NCI-H1092 (cell line): ENCODE data around the gene CD84.
"Not testable (repeated sequence)": the region's sequence is repeated elsewhere in the genome, so short reads cannot be mapped to it uniquely, and the experiment has no call there.

Experiments used
- DNase-seq: peaks from one replicate; lab custom pipeline; 2025; lab: John Stamatoyannopoulos, UW

Gene CD84

DNA sequence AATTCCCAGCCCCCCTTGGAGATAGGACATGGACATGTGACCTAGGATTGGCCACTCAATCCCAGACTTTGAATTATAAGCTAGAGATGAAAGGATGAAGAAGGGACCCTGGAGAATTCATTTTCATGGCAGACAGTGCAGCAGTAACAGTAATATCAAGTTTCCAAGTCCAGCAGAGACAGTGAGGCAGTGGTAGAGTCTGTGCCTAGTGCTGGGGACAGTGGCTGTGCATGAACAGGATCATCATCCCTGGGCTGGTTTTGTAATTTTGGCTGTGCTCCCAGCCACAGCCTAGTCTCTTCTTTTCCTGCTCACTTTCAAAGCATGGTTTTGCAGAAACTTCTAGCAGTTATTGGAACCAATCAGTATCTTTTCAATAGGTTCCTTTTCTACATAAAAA, 29.6 kb upstream of the CD84 start:
- DNase-seq: no peak

DNA sequence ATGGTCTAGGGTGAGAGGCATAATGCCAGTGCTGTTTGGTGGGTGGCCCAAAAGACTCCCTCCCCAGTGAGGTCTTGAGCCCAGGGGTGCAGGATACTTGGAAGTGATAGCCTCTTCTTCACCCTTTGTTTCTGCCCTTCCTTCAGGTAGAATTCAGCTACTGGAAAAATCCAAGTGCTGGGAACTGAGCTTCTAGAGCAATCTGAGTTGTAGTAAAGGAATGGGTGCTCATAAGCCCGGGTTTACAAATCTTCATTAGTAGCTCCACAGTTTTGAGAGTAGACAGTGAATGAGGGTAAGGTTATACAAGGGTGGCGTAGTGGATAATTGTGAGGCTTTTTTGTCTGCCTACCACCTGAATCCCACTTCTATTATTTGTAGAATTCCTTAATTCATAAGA, 29.2 kb upstream of the CD84 start:
- DNase-seq: no peak

DNA sequence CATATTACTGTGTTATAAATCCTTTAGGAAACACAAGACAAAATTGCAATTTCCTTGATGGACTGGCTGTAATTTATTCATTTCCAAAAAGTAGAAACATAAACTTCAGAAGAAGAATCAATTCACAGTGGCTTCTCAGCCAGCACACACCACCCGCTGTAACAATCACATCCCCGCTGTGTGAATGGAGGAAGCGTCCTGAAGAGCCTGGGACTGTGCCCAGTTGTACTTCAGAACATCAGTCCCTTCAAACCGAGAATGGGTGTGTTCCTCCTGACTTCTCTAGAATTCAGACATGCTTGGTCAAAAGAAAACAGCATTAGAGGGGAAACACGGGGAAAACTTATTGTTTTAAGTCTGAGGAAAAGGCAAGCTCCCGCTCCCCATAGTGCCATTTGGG, 28.8 kb upstream of the CD84 start:
- no peak for DNase-seq

DNA sequence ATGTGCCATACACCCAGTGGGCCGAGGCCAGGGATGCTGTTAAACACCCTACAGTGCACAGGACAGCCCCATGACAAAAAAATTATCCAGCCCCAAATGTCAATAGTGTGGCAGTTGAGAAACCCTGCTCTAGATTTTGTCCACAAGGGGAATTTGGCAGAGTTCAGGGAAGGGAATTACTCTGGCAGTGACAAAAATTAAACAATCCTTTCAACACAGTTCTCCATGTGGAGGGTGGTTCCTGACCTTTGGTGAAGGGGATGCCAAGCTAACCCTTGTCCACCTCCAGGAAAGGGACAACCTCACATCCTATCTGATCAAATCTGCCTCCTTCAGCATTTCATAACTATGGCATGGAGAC, 28.4 kb upstream of the CD84 start:
- no peak for DNase-seq

DNA sequence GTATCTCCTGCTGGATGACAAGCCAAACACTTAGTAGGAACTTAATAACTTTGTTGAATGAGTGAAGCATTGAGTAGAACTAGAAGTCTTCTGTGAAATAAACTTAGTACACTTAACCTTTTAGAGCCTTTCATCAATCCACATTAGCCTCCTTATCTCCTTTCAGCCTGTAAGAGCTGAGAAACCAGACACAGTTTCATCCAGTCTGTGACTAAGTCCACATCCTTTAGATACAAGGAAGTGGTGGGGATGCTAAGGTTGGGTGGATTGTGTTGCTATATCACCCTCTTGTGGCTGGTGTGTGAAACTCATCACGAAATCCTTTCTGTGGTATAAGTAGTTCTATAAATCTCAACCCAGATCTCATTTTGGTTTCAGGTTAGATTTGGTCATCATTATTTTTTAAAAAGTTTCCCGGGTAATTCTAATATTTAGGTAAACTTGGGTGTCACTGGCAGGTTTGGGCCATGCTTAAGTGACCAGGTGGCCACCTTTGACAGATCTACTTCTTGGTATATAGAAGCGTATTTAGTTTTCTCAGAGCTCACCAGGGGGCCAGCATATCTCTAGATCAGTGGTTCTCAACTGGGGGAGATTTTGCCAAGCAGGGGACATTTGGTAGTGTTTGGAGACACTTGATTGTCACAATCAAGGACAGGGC, 27.8 kb upstream of the CD84 start:
- DNase-seq: peak; percentile 31

DNA sequence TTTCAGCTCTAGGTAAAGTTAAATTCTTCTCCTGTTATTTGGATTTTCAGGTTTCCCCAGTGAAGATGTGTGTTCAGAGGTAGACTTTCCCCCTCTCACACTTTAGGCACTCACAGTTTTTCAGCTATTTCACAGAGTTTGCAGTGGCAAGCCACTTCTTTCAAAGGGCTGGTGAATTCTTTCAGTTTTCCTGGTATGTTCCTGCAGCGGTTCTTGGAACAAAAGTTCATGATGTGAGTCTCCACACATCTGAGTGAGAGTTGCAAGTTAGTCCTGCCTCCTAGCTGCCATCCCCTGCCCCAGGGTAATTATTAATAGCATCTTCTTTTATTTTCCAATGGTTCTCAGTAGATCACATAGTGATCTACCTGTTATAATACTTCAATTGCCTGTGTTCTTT, 27.3 kb upstream of the CD84 start:
- DNase-seq: no peak

DNA sequence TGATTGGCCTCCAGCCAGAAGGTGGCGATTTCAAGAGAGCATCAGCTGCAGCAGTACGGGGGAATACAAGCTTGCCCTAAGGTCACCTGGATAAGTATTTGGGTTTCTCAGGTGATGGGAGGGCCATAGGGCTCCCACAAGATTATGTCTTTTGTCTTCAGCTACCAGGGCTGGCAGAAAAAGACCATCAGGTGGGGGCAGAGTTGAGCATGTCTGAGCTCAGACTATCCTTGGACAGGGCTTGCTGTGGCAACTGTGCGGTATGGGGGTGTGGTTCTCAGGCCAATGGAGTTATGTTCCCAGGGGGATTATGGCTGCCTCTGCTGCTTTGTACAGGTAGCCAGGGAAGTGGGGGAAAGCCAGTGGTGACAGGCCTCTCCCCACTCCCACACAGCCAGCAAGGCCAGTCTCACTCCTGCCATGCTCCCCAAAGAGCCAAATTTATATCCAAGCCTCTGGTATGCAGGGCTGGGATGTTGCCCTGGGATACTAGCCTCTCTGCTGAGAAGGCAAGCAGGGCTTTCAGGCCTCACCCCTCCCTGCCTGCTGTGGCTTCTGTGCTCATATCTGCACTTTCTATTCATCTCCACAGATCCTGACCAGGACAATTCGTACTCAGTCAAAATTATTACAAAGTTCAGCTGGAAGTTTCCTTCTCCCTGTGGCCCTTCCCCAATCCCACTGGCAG, 26.6 kb upstream of the CD84 start:
- no peak for DNase-seq

DNA sequence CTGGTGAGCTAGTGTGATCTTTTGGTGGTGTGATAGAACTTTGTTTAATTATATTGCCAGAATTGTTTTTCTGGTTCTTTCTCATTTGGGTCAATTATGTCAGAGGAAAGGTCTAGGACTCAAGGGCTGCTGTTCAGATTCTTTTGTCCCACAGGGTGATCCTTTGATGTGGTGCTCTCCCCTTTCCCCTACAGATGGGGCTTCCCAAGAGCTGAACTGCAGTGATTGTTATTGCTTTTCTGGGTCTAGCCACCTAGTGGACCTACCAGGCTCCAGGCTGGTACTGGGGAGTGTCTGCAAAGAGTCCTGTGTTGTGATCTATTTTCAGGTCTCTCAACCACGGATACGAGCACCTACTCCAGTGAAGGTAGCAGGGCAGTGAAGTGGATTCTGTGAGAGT, 25.9 kb upstream of the CD84 start:
- DNase-seq: no peak

DNA sequence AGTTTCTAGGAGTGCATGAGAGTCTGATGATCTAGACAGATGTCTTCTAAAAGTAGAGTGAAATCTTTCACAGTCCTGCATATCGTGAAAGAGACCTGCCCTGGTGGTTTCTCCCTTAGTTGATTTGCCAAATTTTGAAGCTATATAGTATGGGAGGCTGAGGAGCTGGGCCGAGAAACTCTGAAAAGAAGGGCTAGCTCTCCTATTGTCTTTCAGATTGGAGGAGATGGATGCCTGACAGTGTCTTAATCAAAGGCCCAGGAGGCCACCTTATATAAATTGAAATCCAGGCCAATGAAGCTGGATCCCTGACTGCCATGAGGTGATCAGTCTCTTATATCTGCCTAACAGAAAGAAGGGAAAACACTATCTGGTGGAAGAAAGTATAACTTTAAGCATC, 18.4 kb upstream of the CD84 start:
- DNase-seq: no peak

DNA sequence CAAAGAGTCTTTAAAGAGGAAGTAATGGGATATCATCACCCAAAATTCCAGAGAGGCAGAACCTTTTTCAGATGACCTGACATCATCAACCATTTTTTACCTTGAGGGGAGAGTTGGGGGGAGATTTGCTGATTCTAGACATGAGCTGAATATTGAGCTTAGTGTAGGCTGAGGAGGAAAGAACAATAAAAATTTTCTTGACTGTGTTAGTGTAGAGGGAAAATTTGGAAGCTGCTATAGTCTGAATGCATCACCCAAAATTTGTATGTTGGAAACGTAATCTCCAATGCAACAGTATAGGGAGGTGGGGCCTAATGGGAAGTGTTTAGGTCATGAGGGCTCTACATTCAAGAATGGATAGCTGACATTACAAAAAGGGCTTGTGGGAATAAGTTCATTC, 17.8 kb upstream of the CD84 start:
- DNase-seq: no peak

DNA sequence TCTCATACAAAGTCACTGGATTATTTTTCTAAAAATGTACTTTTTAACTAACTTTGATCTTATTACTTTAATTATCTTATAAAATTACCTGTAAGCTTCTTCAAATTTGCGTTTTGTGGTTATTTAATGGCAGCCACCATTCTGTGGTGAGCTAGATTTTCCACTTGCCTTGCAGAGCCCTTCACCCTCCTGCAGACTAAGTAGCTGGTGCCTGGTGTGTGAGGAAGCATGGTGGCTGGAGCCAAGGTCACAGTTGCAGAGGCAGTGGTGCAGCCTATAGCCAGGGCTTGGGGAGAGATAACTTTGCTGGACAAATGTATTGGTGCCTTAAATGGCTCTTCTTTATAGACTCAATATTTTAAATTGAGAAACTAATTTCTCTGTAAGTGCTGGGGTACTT, 11.2 kb upstream of the CD84 start:
- DNase-seq: no peak

DNA sequence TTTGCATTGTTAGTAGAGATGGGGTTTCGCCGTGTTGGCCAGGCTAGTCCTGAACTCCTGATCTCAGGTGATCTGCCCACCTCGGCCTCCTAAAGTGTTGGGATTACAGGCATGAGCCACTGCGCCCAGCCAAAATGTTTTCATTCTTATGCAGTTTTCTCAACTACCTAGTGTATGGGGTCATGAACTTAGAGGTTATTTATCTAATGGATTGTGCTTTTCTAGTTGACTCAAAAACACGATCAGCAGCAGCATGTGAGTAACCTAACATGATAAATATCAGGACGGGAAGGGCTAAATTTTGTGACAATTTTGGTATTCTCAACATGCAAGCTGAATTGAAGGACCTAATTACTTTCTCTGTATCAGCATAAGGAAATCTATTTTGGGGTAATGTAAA, 9.2 kb upstream of the CD84 start:
- no peak for DNase-seq

DNA sequence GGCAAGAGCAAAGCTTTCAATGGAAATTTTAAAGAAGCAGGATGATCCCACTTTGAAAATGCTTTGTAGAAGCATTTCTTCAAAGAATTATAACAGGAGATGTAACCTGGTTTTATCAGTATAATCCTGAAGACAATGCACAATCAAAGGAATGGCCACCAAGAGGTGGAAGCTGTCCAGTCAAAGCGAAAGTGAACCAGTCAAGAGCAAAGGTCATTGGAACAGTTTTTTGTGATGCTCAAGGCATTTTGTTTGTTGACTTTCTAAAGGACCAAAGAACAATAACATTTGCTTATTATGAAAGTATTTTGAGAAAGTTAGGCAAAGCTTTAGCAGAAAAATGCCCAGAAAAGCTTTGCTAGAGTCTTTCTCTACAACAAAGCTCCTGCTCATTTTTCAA, 5.5 kb upstream of the CD84 start:
- no peak for DNase-seq

DNA sequence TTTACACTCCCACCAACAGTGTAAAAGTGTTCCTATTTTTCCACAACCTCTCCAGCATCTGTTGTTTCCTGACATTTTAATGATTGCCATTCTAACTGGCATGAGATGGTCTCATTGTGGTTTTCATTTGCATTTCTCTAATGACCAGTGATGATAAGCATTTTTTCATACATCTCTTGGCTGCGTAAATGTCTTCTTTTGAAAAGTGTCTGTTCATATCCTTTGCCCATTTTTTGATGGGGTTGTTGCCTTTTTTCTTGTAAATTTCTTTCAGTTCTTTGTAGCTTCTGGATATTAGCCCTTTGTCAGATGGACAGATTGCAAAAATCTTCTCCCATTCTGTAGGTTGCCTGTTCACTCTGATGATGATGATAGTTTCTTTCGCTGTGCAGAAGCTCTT, 3.7 kb upstream of the CD84 start:
- not testable (repeated sequence) for DNase-seq

DNA sequence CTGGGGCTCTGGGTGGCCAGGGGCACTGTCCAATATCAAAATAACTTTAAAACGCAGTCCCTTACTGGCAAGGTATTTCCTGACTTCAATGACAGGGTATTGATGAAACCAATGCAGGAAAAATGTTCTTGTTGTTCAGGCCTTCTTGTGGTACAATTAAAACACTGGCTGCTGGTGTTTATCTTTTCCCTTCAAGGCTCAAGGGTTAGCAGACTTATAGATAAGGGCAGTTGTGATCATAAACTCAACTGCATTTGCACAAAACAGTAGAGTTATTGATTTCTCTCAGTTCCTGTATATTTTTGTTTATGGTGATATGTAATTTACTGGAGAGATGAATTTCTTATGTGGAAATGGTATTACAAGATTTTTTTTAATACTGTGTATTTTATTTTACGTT, 2.7 kb upstream of the CD84 start:
- no peak for DNase-seq

DNA sequence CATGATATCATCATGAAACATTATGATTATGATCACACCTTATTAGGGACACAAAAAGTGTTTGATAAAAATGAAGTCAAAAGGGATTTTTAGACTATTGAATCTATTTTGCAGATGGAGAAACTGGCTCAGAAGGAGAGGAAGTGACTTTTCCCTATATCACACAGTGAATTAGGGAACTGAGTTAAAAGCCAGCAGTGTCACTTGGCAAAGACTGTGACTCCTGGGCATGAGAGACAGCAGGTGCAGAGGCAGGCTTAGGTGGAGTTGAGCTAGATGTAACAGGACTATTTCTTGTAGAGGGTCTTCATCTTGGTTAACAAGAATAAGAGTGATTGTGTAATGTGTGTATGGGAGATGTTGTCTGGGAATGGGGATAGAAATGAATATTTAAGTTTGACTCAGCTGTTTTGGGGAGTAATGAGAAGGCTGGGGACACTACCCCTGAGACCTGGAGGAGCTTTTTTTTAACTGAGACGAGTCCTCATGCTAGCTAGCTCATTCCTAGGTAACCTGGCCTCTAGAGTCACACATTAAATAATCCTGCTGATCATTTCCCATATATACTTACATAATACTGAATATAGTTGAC, 1.0 kb upstream of the CD84 start:
- DNase-seq: no peak

DNA sequence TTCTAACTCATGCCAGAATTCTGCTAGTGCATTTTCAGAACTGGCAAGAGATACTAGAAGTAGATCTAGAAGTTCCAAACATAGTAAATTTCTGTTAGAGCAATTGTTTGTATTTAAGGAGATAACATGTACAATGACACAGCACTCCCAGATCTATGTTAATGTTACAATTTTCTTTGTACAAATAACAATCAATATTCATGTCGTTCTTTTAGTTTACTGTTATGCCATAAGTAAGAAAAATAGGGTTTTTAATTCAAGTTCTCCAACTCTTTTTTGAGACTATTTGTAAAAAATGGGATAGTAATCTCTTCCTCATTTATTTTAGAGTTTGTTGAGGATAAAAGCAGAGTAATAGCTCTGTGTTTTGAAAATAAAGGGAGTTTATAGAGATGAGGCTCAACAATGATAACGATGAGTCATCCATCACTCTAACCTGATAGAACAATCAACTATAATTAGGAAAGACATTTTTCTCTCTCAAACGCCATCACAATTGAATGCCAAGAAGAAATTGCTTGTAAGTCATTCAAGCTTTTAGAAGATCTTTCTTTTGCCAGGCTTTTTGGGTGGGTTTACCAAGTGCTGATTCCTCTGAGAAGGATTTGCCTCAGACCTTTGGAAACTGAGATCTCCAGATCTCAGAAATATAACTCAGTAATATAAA, 638 bp downstream of the CD84 start:
- DNase-seq: no peak

DNA sequence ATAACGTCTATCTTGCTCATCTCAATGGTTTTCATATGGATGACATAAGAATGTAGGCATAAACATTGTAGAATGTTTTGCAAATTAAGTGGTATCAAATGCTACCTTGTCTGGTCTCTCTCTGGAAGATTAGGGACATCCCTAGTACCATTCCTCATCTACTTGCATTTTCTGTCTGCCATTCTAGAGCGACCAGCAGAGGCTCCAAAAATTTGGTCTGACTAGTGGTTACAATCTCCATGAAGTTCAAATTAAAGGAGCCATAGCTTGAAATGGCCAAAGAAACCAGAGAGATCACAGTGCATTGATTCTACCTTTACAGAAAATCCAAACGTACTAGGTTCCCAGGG, 1.1 kb downstream of the CD84 start:
- DNase-seq: no peak

DNA sequence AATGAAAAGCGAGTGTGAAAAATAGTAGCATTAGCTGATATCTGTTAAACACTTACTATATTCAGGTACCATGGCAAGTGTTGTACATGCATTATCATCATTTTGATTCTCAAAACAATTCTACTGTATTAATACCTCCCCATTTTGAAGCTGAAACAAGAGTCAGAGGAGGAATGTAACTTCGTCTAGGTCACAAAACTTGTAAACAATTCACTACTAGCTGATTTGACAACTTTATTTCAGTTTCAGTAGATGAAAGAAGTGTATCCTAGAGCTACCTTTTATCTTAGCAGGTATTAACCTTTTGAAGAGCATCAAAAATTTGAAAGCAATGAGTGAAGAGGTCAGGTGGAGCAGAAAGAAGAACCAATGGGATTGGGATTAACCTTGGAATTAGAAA, 1.6 kb downstream of the CD84 start:
- no peak for DNase-seq

DNA sequence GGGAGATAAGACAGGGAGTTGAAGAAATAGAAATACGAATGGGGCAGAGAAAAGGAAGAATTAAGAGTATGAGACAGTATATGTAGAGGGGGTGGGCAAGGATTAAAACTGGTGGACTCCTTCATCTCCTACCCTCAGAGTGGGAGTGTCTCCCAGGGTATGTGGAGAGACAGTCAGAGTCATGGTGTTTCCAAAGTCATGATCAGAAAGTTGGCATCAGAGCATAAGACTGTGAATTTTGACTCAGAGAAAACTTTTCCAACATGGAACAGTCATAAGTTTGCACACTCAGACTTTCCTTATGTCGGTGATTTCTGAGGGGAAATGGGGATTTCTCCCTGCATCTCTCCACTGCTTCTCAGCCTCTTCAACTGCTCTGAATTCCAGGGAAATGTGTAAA, 2.4 kb downstream of the CD84 start:
- no peak for DNase-seq

DNA sequence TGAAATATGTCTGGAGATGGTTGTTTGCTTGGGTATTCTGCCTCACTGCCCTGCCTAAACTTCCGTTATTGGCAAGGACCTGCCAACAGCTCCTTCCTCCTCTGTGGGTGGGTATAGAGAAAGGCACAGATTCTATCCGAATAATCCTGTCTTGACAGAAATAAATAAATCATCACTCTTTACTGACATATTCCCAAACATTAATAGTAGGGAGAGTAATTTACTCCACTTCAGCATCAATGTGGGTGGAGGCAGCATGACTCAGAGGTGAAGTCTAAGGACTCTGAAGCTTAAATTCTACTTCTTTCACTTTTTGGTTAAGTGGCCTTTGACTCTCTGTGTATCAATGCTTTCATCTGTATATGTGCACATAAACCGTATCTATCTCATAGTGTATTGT, 2.9 kb downstream of the CD84 start:
- no peak for DNase-seq

DNA sequence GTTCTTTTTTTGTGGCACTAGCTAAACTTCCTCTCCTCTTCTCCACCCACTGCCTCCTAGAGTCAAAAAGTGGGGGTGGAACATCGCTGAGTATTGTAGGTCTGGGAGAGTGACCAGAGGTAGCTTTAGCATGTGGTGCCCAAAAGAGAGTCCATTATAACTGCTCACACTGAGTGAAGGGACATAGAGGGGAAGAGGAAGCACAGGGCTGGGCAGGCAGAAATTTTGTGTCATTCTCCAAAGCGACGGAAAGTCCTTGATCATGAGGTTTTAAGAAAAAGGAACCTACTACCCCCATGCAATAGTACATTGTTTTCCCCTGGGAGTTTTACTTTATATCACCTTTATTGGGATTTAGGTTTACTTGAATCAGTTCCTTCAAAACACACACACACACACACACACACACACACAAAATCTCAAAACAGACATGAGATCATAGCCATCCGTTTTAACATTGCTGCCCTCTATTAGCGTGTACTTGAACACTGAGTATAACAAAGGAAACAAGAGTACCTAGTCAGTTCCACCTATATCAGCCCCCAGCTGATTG, 4.1 kb downstream of the CD84 start:
- no peak for DNase-seq

DNA sequence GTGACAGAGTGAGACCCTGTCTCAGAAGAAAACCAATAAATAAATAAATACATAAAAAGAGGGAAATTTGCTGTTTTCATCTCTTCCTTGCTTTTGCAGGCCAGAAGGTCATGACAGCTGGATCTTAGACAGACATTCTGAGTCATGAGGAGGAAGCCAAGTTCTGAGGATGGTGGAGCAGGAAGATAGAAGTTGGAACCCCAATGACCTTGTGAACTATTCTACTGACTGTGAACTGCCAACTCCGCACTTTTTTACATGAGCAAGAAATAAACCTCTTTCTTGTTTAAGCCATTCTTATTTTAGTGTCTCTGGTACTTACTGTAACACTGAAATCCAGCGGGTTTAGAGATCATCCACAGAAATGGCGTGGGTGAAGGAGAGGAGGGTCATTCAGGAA, 8.5 kb downstream of the CD84 start:
- no peak for DNase-seq
